Left ventricle myocardium inferior (tissue), 1 donor: Measurements from ENCODE around the gene SDR42E2. TPM values are rescaled to one million over a fixed set of nuclear protein-coding genes. Genes with fewer than 3 reads are reported as not detected.
"Not testable (repeated sequence)": the region's sequence is repeated elsewhere in the genome, so short reads cannot be mapped to it uniquely, and the experiment has no call there.

Source experiments
- DNase-seq: peaks from one replicate; pipeline ENCODE4 v3.0.0-alpha.2; 2020
- H3K27ac ChIP-seq: fragments of 200-600 bp; replicated peaks from 2 replicates; pipeline ENCODE4 v1.8.0; 2021
- H3K27me3 ChIP-seq: fragments of 200-600 bp; 2 replicates; pipeline ENCODE4 v1.8.0; 2021; ENCODE audit warnings: low read depth
- H3K36me3 ChIP-seq: fragments of 200-600 bp; 2 replicates; pipeline ENCODE4 v1.8.0; 2021
- H3K4me1 ChIP-seq: fragments of 200-600 bp; 2 replicates; pipeline ENCODE4 v1.8.0; 2021
- H3K4me3 ChIP-seq: fragments of 200-600 bp; 2 replicates; pipeline ENCODE4 v1.8.0; 2021; ENCODE audit warnings: mild to moderate bottlenecking, moderate library complexity
- H3K9me3 ChIP-seq: fragments of 200-600 bp; replicated peaks from 2 replicates; pipeline ENCODE4 v1.8.0; 2021
- CTCF ChIP-seq: fragments of 200-600 bp; IDR thresholded peaks from 2 replicates; pipeline ENCODE4 v1.8.0; 2021; ENCODE audit warnings: antibody characterized with exemption, mild to moderate bottlenecking, borderline replicate concordance
- intact Hi-C: fragments of 100-400 bp; cut with micrococcal nuclease; formaldehyde crosslinking; loops from one replicate; pipeline ENCODE4 v1.11.0; 2022
- total RNA-seq: library from RNA; stranded (reverse); fragmentation: NEBNext Ultra II Directional; extraction: Animal tissue kit (Norgen Biotek cat#: 25700); gene quantifications from one replicate; pipeline ENCODE4 v1.2.1, GENCODE V29; 2021
- donor health status: DM: no; HTN: yes; CAD: no; lungs with severe emphysema.

SDR42E2 gene
- total RNA-seq, 1 donor from 2014 or later: 0.08 TPM

GRCh38 chr16:22163806-22164205 lies 1.5 kb downstream of the SDR42E2 start:
- Histone ChIP-seq H3K4me1 (peaks cover 5% of the 10 kb centered on the region), H3K36me3 (no peaks in the 10 kb centered on the region), H3K27me3 (peaks cover 35% of the 10 kb centered on the region), H3K27ac (no peak overlapping the region), H3K9me3 (peaks cover 11% of the 10 kb centered on the region), H3K4me3 (no peak overlapping the region)
- intact Hi-C loops: no loop called here
- TF ChIP-seq CTCF: no peak
- no peak for DNase-seq

- Histone ChIP-seq H3K4me1 (peaks cover 5% of the 10 kb centered on the region), H3K27ac (no peak overlapping the region), H3K27me3 (peaks cover 35% of the 10 kb centered on the region), H3K36me3 (no peaks in the 10 kb centered on the region), H3K9me3 (peaks cover 11% of the 10 kb centered on the region), H3K4me3 (no peak overlapping the region)
- intact Hi-C loops: no loop called here
- no peak for DNase-seq
- TF ChIP-seq CTCF: no peak
Observed at GRCh38 chr16:22164482-22164881, 2.2 kb downstream of the SDR42E2 start.

- peaks cover 33% of the 10 kb centered on the region for H3K27me3 ChIP-seq
- intact Hi-C loops: no loop called here
- H3K4me3 ChIP-seq: no peak overlapping the region
- peaks cover 5% of the 10 kb centered on the region for H3K4me1 ChIP-seq
- TF ChIP-seq CTCF: no peak
- no peak for DNase-seq
- peaks cover 11% of the 10 kb centered on the region for H3K9me3 ChIP-seq
- H3K27ac ChIP-seq: no peak overlapping the region
- no peaks in the 10 kb centered on the region for H3K36me3 ChIP-seq
Observed at GRCh38 chr16:22165508-22166285, 3.4 kb downstream of the SDR42E2 start.

- TF ChIP-seq CTCF: no peak
- no peaks in the 10 kb centered on the region for H3K27me3 ChIP-seq
- H3K27ac ChIP-seq: no peak overlapping the region
- DNase-seq: no peak
- H3K4me3 ChIP-seq: no peak overlapping the region
- intact Hi-C loops: loop anchor here (10.0 kb wide), 1 partner anchor 67 kb away; no protein-coding TSS in a partner anchor
- no peaks in the 10 kb centered on the region for H3K4me1 ChIP-seq
- H3K36me3 ChIP-seq: no peaks in the 10 kb centered on the region
- peaks cover 4% of the 10 kb centered on the region for H3K9me3 ChIP-seq
Observed at GRCh38 chr16:22171953-22172352, 9.6 kb downstream of the SDR42E2 start.

- H3K36me3 ChIP-seq, H3K27ac ChIP-seq, H3K27me3 ChIP-seq, H3K4me3 ChIP-seq, DNase-seq, H3K9me3 ChIP-seq, H3K4me1 ChIP-seq: not testable (repeated sequence)
- intact Hi-C loops: loop anchor here (10.0 kb wide), 1 partner anchor 68 kb away; no protein-coding TSS in a partner anchor
Observed at GRCh38 chr16:22172642-22173041, 10.3 kb downstream of the SDR42E2 start.

GRCh38 chr16:22174642-22175041 lies 12.3 kb downstream of the SDR42E2 start:
- Histone ChIP-seq H3K36me3 (no peaks in the 10 kb centered on the region), H3K27ac (no peak overlapping the region), H3K9me3 (no peaks in the 10 kb centered on the region), H3K4me1 (no peaks in the 10 kb centered on the region), H3K4me3 (no peak overlapping the region), H3K27me3 (no peaks in the 10 kb centered on the region)
- no peak for DNase-seq
- no peak for TF ChIP-seq CTCF
- intact Hi-C loops: loop anchor here (10.0 kb wide), 1 partner anchor 70 kb away; no protein-coding TSS in a partner anchor
